Esophagus squamous epithelium (tissue), 5 donors: ENCODE results near the gene MYO15B. TPM values are rescaled to one million over a fixed set of nuclear protein-coding genes. Genes with fewer than 3 reads are reported as not detected.
A peak's percentile ranks its signal among the peaks of the same experiment; 100 is the strongest.

Experiments
- DNase-seq: peaks from one replicate; lab custom pipeline; 2025; lab: John Stamatoyannopoulos, UW
- H3K27ac ChIP-seq, 4 donors: fragments of 200-600 bp; sonication (generic); one replicate each; pipeline ENCODE4 v1.5.1; 2016 to 2019; ENCODE audit warnings: mild to moderate bottlenecking in 1 of 4
- H3K27me3 ChIP-seq, 4 donors: fragments of 200-600 bp; sonication (generic); 1 replicate in 3 of 4; 2 replicates in 1 of 4; pipeline versions ENCODE4 v1.5.1 to v1.6.0; 2017 to 2021; ENCODE audit warnings: antibody characterized with exemption in 1 of 4
- H3K36me3 ChIP-seq, 3 donors: fragments of 200-600 bp; sonication (generic); one replicate each; pipeline ENCODE4 v1.5.1; 2016 to 2019
- H3K4me1 ChIP-seq, 3 donors: fragments of 200-600 bp; sonication (generic); one replicate each; pipeline ENCODE4 v1.5.1; 2017 to 2019
- H3K4me3 ChIP-seq, 4 donors: fragments of 200-600 bp; sonication (generic); 1 replicate in 3 of 4; 2 replicates in 1 of 4; pipeline ENCODE4 v1.5.1; 2016 to 2019; ENCODE audit warnings: mild to moderate bottlenecking in 2 of 4, moderate library complexity in 1 of 4
- H3K9me3 ChIP-seq, 3 donors: fragments of 200-600 bp; sonication (generic); one replicate each; pipeline ENCODE4 v1.5.1; 2016 to 2019
- POLR2A ChIP-seq, 4 donors: fragments of 450-650 bp; IDR thresholded peaks; one replicate each; pipeline ENCODE4 v1.6.1; 2017; ENCODE audit warnings: antibody characterized with exemption in 4 of 4, mild to moderate bottlenecking in 4 of 4, moderate library complexity in 3 of 4
- WGBS, 2 donors: methylation state at CpG; one replicate each; pipeline ENCODE4 v1.1.5; 2018; 5-methylcytosine and 5-hydroxymethylcytosine counted together
- intact Hi-C: fragments of 100-400 bp; cut with DNase I; formaldehyde crosslinking; loops from one replicate; pipeline ENCODE4 v1.15.0; 2022
- total RNA-seq, 4 donors: library from RNA; depleted of rRNA; stranded (reverse); fragments of >200 nt; gene quantifications; one replicate each; pipeline ENCODE4 v1.1.0, GENCODE V29; 2016
- TF ChIP-seq, protein P1 (sequence below), 6 experiments: fragments of 450-650 bp in 4 of 6; fragments of 200-600 bp in 2 of 6; sonication (generic) in 2 of 6; IDR thresholded peaks; one replicate each; pipeline ENCODE4 v1.5.1; 2016 to 2019; ENCODE audit warnings: antibody characterized with exemption in 6 of 6, mild to moderate bottlenecking in 4 of 6, moderate library complexity in 4 of 6
- donor health status: DM: yes; HTN: yes; CAD: no.

Gene MYO15B
- total RNA-seq, 4 donors from 2014 or later, result 6.3 to 60.7 (median 10.4) TPM

DNA sequence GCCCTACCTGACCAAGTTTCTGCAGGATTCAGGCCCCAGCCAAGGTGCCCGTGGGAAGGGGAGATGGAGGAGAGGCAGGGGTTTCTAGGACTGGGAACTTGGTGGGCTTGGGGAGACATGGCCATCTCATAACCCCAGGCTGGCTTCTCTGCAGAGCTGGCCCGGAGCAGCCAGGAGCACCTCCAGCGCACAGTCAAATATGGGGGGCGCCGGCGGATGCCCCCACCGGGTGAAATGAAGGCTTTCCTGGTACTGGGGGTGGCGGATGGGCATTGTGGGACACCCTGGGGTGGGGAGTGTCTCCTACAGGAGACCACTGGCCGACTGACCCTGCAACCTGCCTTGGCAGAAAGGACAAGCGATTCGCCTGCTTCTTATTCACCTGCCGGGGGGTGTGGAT, 36.4 kb downstream of the MYO15B start:
- DNase-seq, result no peak
- Histone ChIP-seq H3K27me3 (no peaks in the 10 kb centered on the region), H3K4me3 (no peak overlapping the region), H3K4me1 (no peaks in the 10 kb centered on the region), H3K27ac (no peak overlapping the region), H3K36me3 (peaks cover 0 to 86% (median 8%) of the 10 kb centered on the region in 3 donors), H3K9me3 (no peaks in the 10 kb centered on the region)
- WGBS, 2 donors, result 82 to 83% methylated on average over 6 to 8 of the region's 12 CpGs
- TF ChIP-seq POLR2A (IDR thresholded peaks at IDR 0.05), result no peak
- TF ChIP-seq, protein P1, sequence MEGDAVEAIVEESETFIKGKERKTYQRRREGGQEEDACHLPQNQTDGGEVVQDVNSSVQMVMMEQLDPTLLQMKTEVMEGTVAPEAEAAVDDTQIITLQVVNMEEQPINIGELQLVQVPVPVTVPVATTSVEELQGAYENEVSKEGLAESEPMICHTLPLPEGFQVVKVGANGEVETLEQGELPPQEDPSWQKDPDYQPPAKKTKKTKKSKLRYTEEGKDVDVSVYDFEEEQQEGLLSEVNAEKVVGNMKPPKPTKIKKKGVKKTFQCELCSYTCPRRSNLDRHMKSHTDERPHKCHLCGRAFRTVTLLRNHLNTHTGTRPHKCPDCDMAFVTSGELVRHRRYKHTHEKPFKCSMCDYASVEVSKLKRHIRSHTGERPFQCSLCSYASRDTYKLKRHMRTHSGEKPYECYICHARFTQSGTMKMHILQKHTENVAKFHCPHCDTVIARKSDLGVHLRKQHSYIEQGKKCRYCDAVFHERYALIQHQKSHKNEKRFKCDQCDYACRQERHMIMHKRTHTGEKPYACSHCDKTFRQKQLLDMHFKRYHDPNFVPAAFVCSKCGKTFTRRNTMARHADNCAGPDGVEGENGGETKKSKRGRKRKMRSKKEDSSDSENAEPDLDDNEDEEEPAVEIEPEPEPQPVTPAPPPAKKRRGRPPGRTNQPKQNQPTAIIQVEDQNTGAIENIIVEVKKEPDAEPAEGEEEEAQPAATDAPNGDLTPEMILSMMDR (IDR thresholded peaks at IDR 0.05), result no peak
- intact Hi-C loops, result no loop called here

DNA sequence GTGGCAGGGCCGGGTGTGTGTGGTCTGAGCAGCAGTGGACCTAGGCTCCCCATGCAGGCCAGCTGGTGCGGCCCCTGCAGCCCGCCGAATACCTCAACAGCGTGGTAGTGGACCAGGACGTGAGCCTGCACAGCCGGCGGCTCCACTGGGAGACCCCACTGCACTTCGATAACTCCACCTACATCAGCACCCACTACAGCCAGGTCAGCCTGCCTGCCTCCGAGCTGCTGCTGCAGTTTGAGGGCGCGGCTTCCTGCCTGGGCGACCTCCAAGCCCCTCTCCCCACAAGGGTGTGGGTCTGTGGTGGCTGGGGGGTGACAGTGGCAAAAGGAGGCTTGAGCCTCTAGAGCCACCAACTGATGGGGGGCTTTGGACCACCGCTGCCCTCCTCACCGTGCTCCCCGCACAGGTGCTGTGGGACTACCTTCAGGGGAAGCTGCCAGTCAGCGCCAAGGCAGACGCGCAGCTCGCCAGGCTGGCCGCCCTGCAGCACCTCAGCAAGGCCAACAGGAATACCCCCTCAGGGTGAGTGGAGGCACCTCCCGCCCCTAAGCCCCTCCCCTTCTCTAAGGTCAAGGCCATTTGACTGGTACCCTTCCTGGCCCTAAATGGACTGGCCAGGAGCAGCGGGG, 37.2 kb downstream of the MYO15B start:
- no peaks in the 10 kb centered on the region for H3K4me1 ChIP-seq
- WGBS, 2 donors, result 81 to 90% methylated on average over 4 to 6 of the region's 23 CpGs
- H3K9me3 ChIP-seq, result no peaks in the 10 kb centered on the region
- TF ChIP-seq, protein P1 (IDR thresholded peaks at IDR 0.05), result no peak
- no peak for TF ChIP-seq POLR2A (IDR thresholded peaks at IDR 0.05)
- H3K27me3 ChIP-seq, result no peaks in the 10 kb centered on the region
- H3K27ac ChIP-seq, result no peak overlapping the region
- peaks cover 3 to 86% (median 8%) of the 10 kb centered on the region in 3 donors for H3K36me3 ChIP-seq
- intact Hi-C loops, result no loop called here
- H3K4me3 ChIP-seq, result no peak overlapping the region
- no peak for DNase-seq

DNA sequence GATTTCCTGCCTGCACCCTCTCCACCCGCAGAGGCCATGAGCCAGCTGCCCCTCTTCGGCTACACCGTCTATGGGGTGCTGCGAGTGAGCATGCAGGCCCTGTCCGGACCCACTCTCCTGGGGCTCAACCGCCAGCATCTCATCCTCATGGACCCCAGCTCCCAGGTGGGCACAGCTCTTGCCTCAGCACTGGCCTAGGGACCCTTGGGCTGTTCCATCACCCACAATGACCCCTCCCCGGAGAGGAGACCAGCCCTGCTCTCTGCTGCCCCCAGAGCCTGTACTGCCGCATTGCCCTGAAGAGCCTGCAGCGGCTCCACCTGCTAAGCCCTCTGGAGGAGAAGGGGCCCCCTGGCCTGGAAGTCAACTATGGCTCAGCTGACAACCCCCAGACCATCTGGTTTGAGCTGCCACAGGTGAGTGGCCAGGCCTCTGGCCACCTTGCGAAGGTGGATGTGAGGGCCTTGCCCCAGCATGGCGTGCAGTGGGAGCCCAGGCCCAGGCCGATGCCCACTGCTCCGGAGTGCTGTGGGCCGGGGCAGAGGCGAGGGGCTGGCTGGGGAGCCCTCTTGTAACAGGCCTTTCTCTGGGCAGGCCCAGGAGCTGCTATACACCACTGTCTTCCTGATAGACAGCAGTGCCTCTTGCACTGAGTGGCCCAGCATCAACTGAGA, 38.4 kb downstream of the MYO15B start:
- Histone ChIP-seq H3K4me3 (no peak overlapping the region), H3K9me3 (no peaks in the 10 kb centered on the region), H3K27me3 (no peaks in the 10 kb centered on the region), H3K27ac (no peak overlapping the region), H3K36me3 (peaks cover 6 to 86% (median 8%) of the 10 kb centered on the region in 3 donors), H3K4me1 (no peaks in the 10 kb centered on the region)
- DNase-seq, result no peak
- TF ChIP-seq POLR2A (IDR thresholded peaks at IDR 0.05), result no peak
- TF ChIP-seq, protein P1 (IDR thresholded peaks at IDR 0.05), result peak in 5 of 6 experiments; percentile 10 to 55 (median 30)
- intact Hi-C loops, result no loop called here
- 75% methylated on average over 4 of the region's 15 CpGs; no CpG with 5 or more reads in 1 of the 2 donors for WGBS, 2 donors

DNA sequence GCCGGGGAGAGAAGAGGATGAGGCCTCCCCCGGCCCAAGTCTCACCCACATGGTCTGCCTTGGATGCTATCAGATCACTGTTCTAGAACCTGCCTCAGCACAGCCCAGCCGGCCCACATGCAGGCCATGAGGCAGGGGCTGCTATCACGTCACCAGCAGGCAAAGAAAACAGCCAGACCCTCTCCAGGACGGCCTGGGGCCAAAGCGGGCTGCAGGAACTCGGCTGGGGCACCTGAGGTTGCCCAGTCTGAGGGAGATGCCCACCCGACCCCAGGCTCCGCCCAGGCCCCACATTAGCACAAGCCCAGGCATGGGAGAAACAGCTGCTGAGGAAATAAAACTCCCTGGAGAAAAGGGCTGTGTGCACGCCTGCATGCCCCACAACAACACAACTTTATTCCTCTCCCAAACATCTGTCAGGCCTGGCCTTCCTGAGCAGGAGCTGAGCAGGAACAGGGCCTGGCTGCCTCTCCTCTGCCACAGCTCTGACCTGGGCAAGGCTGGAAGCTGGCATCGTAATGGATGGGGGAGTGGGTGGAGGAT, 39.0 kb downstream of the MYO15B start:
- no peak for TF ChIP-seq POLR2A (IDR thresholded peaks at IDR 0.05)
- TF ChIP-seq, protein P1 (IDR thresholded peaks at IDR 0.05), result no peak
- 60 to 79% methylated on average over 1 to 4 of the region's 11 CpGs for WGBS, 2 donors
- Histone ChIP-seq H3K36me3 (peaks cover 6 to 86% (median 8%) of the 10 kb centered on the region in 3 donors), H3K27ac (no peak overlapping the region), H3K9me3 (no peaks in the 10 kb centered on the region), H3K4me3 (no peak overlapping the region), H3K27me3 (no peaks in the 10 kb centered on the region), H3K4me1 (no peaks in the 10 kb centered on the region)
- no peak for DNase-seq
- intact Hi-C loops, result no loop called here

DNA sequence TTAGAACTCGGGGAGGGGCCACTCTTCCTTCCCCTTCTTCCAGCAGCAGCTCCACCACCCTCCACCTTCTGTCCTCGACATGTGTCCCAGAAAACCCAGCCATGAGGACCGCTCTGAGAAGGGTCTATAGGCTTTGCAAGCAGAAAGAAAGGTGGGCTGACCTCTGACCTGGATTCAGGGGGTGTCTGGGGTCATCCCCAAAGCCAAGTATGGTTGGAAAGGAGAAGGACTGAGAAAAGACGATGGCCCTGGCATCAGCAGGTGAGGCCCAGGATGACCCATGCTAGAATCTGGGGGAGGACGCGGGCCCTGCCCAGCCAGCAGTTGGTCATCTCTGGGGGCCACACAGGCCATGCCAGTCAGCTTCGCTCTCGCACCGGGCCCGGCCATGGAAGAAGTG, 39.5 kb downstream of the MYO15B start:
- Histone ChIP-seq H3K4me3 (no peak overlapping the region), H3K36me3 (peaks cover 6 to 87% (median 8%) of the 10 kb centered on the region in 3 donors), H3K4me1 (no peaks in the 10 kb centered on the region), H3K9me3 (no peaks in the 10 kb centered on the region), H3K27me3 (no peaks in the 10 kb centered on the region), H3K27ac (no peak overlapping the region)
- TF ChIP-seq POLR2A (IDR thresholded peaks at IDR 0.05), result no peak
- TF ChIP-seq, protein P1 (IDR thresholded peaks at IDR 0.05), result no peak
- no peak for DNase-seq
- intact Hi-C loops, result no loop called here
- 89 to 100% methylated on average over 5 to 10 of the region's 10 CpGs for WGBS, 2 donors
